ENCODE results near the gene SAMHD1. TPM values are rescaled to one million over a fixed set of nuclear protein-coding genes. Genes with fewer than 3 reads are reported as not detected.

Gene SAMHD1
- total and polyA plus RNA-seq, 2 of the 13 experiments (the other 11 are each of a cell fraction or from before 2014, with no cell fraction given), result 16.9 to 43.5 TPM

DNA sequence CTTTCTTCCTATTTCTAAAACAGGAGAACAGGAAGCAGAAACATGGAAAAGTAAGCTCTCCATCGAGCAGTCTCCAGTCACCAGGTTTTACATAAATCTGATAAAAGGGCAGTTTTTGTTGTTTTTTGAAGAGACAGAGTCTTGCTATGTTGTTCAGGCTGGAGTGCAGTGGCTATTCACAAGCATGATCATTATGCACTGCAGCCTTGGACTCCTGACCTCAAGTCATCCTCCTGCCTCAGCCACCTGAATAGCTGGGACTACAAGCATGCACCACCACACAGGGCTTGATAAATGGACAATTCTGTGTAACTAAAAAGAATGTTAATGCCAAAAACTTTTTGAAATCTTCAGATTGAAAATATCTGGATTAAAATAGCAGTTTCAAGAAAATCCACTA, 23.8 kb downstream of the SAMHD1 start (continued):
- TF ChIP-seq, protein P1, sequence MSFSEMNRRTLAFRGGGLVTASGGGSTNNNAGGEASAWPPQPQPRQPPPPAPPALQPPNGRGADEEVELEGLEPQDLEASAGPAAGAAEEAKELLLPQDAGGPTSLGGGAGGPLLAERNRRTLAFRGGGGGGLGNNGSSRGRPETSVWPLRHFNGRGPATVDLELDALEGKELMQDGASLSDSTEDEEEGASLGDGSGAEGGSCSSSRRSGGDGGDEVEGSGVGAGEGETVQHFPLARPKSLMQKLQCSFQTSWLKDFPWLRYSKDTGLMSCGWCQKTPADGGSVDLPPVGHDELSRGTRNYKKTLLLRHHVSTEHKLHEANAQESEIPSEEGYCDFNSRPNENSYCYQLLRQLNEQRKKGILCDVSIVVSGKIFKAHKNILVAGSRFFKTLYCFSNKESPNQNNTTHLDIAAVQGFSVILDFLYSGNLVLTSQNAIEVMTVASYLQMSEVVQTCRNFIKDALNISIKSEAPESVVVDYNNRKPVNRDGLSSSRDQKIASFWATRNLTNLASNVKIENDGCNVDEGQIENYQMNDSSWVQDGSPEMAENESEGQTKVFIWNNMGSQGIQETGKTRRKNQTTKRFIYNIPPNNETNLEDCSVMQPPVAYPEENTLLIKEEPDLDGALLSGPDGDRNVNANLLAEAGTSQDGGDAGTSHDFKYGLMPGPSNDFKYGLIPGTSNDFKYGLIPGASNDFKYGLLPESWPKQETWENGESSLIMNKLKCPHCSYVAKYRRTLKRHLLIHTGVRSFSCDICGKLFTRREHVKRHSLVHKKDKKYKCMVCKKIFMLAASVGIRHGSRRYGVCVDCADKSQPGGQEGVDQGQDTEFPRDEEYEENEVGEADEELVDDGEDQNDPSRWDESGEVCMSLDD (CRISPR knock-in tag; IDR thresholded peaks at IDR 0.05; ENCODE audit: borderline replicate concordance), result no peak
- TF ChIP-seq, protein P2, sequence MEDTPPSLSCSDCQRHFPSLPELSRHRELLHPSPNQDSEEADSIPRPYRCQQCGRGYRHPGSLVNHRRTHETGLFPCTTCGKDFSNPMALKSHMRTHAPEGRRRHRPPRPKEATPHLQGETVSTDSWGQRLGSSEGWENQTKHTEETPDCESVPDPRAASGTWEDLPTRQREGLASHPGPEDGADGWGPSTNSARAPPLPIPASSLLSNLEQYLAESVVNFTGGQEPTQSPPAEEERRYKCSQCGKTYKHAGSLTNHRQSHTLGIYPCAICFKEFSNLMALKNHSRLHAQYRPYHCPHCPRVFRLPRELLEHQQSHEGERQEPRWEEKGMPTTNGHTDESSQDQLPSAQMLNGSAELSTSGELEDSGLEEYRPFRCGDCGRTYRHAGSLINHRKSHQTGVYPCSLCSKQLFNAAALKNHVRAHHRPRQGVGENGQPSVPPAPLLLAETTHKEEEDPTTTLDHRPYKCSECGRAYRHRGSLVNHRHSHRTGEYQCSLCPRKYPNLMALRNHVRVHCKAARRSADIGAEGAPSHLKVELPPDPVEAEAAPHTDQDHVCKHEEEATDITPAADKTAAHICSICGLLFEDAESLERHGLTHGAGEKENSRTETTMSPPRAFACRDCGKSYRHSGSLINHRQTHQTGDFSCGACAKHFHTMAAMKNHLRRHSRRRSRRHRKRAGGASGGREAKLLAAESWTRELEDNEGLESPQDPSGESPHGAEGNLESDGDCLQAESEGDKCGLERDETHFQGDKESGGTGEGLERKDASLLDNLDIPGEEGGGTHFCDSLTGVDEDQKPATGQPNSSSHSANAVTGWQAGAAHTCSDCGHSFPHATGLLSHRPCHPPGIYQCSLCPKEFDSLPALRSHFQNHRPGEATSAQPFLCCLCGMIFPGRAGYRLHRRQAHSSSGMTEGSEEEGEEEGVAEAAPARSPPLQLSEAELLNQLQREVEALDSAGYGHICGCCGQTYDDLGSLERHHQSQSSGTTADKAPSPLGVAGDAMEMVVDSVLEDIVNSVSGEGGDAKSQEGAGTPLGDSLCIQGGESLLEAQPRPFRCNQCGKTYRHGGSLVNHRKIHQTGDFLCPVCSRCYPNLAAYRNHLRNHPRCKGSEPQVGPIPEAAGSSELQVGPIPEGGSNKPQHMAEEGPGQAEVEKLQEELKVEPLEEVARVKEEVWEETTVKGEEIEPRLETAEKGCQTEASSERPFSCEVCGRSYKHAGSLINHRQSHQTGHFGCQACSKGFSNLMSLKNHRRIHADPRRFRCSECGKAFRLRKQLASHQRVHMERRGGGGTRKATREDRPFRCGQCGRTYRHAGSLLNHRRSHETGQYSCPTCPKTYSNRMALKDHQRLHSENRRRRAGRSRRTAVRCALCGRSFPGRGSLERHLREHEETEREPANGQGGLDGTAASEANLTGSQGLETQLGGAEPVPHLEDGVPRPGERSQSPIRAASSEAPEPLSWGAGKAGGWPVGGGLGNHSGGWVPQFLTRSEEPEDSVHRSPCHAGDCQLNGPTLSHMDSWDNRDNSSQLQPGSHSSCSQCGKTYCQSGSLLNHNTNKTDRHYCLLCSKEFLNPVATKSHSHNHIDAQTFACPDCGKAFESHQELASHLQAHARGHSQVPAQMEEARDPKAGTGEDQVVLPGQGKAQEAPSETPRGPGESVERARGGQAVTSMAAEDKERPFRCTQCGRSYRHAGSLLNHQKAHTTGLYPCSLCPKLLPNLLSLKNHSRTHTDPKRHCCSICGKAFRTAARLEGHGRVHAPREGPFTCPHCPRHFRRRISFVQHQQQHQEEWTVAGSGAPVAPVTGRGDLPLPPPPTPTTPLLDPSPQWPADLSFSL (CRISPR knock-in tag; IDR thresholded peaks at IDR 0.05), result no peak
- no peak for TF ChIP-seq NFYB (CRISPR knock-in tag; IDR thresholded peaks at IDR 0.05)
- peak; percentile 62; the same call in 1 of the 2 replicates for TF ChIP-seq SPEN (CRISPR knock-in tag; IDR thresholded peaks at IDR 0.05; ENCODE audit: low read depth)
- TF ChIP-seq, protein P3, sequence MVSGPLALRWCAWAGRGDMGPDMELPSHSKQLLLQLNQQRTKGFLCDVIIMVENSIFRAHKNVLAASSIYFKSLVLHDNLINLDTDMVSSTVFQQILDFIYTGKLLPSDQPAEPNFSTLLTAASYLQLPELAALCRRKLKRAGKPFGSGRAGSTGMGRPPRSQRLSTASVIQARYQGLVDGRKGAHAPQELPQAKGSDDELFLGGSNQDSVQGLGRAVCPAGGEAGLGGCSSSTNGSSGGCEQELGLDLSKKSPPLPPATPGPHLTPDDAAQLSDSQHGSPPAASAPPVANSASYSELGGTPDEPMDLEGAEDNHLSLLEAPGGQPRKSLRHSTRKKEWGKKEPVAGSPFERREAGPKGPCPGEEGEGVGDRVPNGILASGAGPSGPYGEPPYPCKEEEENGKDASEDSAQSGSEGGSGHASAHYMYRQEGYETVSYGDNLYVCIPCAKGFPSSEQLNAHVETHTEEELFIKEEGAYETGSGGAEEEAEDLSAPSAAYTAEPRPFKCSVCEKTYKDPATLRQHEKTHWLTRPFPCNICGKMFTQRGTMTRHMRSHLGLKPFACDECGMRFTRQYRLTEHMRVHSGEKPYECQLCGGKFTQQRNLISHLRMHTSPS (CRISPR knock-in tag; IDR thresholded peaks at IDR 0.05; ENCODE audit: low read depth), result no peak
- 0 out of 2 replicates have a peak, but pooled peaks have one; percentile 41 for TF ChIP-seq GATAD1 (CRISPR knock-in tag; IDR thresholded peaks at IDR 0.05)
- TF ChIP-seq, protein P4, sequence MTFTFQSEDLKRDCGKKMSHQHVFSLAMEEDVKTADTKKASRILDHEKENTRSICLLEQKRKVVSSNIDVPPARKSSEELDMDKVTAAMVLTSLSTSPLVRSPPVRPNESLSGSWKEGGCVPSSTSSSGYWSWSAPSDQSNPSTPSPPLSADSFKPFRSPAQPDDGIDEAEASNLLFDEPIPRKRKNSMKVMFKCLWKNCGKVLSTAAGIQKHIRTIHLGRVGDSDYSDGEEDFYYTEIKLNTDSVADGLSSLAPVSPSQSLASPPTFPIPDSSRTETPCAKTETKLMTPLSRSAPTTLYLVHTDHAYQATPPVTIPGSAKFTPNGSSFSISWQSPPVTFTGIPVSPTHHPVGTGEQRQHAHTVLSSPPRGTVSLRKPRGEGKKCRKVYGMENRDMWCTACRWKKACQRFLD (CRISPR knock-in tag; IDR thresholded peaks at IDR 0.05; ENCODE audit: borderline replicate concordance), result no peak
- TF ChIP-seq ZMYM3 (CRISPR knock-in tag; IDR thresholded peaks at IDR 0.05), result peak; percentile 93
- TF ChIP-seq HOXA3 (CRISPR knock-in tag; IDR thresholded peaks at IDR 0.05), result peak; percentile 69
- TF ChIP-seq MLLT10 (CRISPR knock-in tag; IDR thresholded peaks at IDR 0.05), result no peak
- no peak for TF ChIP-seq ATF7 (IDR thresholded peaks at IDR 0.05)
- no peak for TF ChIP-seq ATF7 (CRISPR knock-in tag; IDR thresholded peaks at IDR 0.05)
- no peak for TF ChIP-seq TBP (CRISPR knock-in tag; IDR thresholded peaks at IDR 0.05)
- TF ChIP-seq, protein P5, sequence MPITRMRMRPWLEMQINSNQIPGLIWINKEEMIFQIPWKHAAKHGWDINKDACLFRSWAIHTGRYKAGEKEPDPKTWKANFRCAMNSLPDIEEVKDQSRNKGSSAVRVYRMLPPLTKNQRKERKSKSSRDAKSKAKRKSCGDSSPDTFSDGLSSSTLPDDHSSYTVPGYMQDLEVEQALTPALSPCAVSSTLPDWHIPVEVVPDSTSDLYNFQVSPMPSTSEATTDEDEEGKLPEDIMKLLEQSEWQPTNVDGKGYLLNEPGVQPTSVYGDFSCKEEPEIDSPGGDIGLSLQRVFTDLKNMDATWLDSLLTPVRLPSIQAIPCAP (CRISPR knock-in tag; IDR thresholded peaks at IDR 0.05; ENCODE audit: low read depth), result no peak
- no peak for TF ChIP-seq CBX1 (IDR thresholded peaks at IDR 0.05; ENCODE audit: low read depth)
- no peak for TF ChIP-seq KAT2B (IDR thresholded peaks at IDR 0.05; ENCODE audit: borderline replicate concordance, low read depth, low read length)
- TF ChIP-seq TP53 (CRISPR knock-in tag; conservative IDR thresholded peaks at IDR 0.05), result no peak
- TF ChIP-seq, protein P6, sequence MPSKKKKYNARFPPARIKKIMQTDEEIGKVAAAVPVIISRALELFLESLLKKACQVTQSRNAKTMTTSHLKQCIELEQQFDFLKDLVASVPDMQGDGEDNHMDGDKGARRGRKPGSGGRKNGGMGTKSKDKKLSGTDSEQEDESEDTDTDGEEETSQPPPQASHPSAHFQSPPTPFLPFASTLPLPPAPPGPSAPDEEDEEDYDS (CRISPR knock-in tag; IDR thresholded peaks at IDR 0.05), result 0 out of 2 replicates have a peak, but pooled peaks have one; percentile 29
